Activated CD8-positive, alpha-beta memory T cell treated with anti-CD3 and anti-CD28 coated beads, Interleukin-2, amount 50 U/mL, for 24 hours (primary cell): ENCODE data around the gene SHB.

ENCODE experiments used
- DNase-seq: peaks from one replicate; pipeline ENCODE4 v3.0.0-alpha.2; 2020; ENCODE audit errors: extremely low read depth

SHB gene

GRCh38 chr9:38042626-38043357, 26.2 kb downstream of the SHB start:
- no peak for DNase-seq

- DNase-seq: no peak
These were observed 27.3 kb downstream of the SHB start for GRCh38 chr9:38041564-38042243.

GRCh38 chr9:38039907-38040682, 28.9 kb downstream of the SHB start:
- no peak for DNase-seq

- DNase-seq: no peak
These were observed 29.7 kb downstream of the SHB start for GRCh38 chr9:38039090-38039906.

DNA sequence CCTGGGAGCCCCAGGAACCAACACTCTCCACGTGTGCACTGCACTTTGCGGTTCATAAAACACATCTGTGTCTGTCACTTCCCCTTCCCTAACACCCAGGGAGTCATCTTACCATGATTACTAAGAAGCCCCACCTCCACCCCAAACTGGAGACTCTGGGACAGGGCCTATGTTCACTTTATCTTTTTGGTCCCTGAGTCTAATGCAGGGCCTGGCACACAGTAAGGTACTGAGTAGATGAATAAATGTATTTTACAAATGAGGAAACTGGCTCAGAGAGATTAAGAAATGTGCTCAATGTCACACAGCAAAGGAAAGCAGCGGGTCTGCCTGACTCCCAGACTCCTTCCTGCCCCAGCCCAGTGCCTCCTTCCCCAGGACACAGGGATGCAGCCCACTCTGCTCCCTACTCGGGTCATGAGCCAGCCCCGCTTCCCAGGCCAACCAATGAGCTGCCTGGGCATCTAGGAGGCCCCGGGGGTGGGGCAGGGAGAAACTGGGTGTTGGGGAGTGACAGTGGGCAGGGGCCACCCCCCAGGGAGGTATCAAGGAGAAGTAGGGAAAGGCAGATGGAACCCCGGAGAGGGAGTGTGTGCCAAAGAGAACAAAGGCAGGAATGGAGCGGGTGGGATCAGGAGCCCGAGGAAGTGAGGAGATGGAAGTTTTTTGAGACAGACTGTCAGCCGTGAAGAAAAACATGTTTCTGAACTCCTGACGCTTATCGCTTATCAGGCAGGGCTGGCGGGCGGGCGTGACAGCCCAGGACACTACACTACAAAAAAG, 30.5 kb downstream of the SHB start:
- DNase-seq: no peak

GRCh38 chr9:38037981-38038306, 31.1 kb downstream of the SHB start:
- no peak for DNase-seq

GRCh38 chr9:38036359-38037084, 32.5 kb downstream of the SHB start:
- no peak for DNase-seq

- DNase-seq: no peak
These were observed 33.2 kb downstream of the SHB start for GRCh38 chr9:38035873-38036272.

GRCh38 chr9:38033941-38034340, 35.1 kb downstream of the SHB start:
- DNase-seq: no peak

- no peak for DNase-seq
These were observed 36.5 kb downstream of the SHB start for GRCh38 chr9:38032266-38033110.

GRCh38 chr9:38031594-38031993, 37.4 kb downstream of the SHB start:
- DNase-seq: no peak

DNA sequence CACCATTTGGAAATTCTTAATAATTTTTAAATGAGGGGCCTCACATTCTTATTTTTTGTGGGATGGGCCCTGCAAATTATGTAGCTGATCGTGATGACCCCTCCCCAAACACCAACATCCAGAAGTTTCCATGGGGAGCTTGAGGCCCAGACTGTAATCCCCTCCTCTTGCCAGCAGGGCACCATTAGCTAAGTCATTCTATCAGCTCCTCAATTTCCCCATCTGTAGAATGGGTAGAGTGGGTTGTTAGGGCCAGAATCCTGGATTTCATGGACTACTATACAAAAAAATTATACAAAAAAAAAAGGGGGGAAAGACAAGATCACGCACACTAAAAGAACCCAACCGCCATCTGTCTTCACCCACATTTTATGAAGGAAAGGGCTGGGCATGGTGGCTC, 38.4 kb downstream of the SHB start:
- no peak for DNase-seq

DNA sequence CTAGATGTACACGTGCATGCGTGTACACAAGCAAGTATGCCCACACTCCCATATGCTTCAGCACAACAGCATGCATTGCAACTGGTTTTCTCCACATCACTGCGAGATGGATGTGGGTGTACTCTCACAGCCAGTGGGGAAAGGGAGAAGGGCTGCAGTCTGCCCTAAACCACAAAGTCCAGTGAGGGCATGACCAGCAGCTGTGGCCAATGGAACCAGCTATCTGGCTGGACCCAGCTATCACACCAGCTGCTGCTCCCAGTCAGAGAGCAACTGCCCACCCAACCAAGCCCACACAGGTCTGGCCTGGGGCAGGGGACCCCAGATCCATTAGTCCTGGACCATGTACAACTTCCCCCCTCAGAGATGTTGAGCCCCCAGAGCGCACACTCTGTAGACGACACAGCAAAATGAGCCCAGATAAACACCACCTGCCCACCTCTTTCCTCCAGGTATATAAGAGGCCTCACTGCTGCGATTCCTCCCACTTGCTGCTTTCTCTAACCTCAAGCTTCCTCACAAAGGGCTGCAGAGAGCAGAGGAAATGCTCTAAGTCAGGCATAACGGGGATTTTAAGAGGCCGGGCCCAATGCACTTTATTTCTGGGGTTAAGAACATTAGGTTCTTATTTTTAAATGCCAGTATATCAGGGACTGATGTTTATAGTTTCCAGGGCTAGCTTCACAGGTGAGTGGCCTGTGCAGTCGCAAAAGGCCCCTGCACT, 39.0 kb downstream of the SHB start:
- DNase-seq: no peak

- no peak for DNase-seq
These were observed 41.3 kb downstream of the SHB start for GRCh38 chr9:38027714-38028113.

GRCh38 chr9:38026840-38027527, 42.0 kb downstream of the SHB start:
- DNase-seq: no peak

DNA sequence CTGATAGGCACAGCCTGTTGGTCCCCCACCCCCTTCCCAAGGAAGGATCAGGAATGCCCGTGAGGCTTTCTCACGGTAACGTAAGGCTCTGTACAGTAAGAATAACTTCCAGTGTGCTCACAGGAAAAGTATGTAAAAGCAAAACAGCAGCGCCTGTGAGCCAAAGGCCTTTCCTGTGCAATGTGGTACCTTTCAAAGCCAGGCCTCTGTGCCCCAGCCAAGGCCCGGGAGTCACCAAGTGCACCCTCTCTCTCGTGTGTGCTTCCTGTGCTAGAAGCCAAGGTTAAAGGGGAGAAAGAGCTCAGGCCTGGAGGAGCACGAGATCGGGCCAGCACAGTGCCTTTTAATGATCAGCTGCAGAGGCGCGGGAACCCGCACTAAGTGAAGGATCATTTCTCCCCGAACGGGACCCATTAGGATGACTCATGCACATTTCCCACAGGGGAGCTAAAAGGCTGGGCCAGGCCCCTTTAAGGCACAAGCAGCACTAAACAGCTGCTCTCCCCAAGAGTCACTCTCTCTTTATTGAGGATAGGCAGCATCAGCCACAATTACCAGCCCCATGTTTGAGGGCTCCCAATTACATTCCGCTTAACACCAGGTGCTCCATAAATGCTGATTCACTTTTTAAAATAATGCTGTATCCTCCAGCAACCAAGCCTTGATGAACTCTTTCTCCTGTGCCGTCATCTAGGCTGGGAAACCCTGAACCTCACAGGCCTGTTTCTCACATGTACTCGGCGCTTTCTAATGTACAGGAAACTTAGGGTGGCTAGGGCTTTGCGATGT, 42.8 kb downstream of the SHB start:
- DNase-seq: no peak

- no peak for DNase-seq
These were observed 43.9 kb downstream of the SHB start for GRCh38 chr9:38025166-38025565.
